Mesenchymal stem cell (in vitro differentiated cells and primary cell): ENCODE measurements around the gene ZCWPW1.

Source experiments
- DNase-seq: peaks from one replicate; pipeline ENCODE4 v3.0.0-alpha.2; 2013
- H2AFZ ChIP-seq: one replicate; pipeline ENCODE4 v1.6.1; 2013; ENCODE audit warnings: low read depth, mild to moderate bottlenecking, control low read depth, inconsistent platforms, low read length, moderate library complexity
- H2AK5ac ChIP-seq: 2 replicates; pipeline ENCODE4 v1.6.1; 2013; ENCODE audit warnings: low read length, moderate library complexity, mild to moderate bottlenecking, inconsistent platforms; ENCODE audit not compliant: severe bottlenecking
- H2BK120ac ChIP-seq: one replicate; pipeline ENCODE4 v1.6.1; 2013; ENCODE audit warnings: low read depth, mild to moderate bottlenecking, inconsistent platforms, low read length, moderate library complexity
- H2BK12ac ChIP-seq, 2 experiments: one replicate each; pipeline ENCODE4 v1.6.1; 2013; ENCODE audit warnings: inconsistent platforms in 2 of 2, low read length in 2 of 2, mild to moderate bottlenecking in 2 of 2, moderate library complexity in 2 of 2, control low read depth in 1 of 2
- H2BK15ac ChIP-seq: one replicate; pipeline ENCODE4 v1.6.1; 2013; ENCODE audit warnings: mild to moderate bottlenecking, low read depth, inconsistent platforms; ENCODE audit not compliant: poor library complexity, severe bottlenecking
- H2BK5ac ChIP-seq: 2 replicates; pipeline ENCODE4 v1.6.1; 2013; ENCODE audit warnings: low read depth, mild to moderate bottlenecking, low read length, control low read depth, inconsistent platforms; ENCODE audit not compliant: poor library complexity, severe bottlenecking
- H3K14ac ChIP-seq, 2 experiments: one replicate each; pipeline ENCODE4 v1.6.1; 2013; ENCODE audit warnings: inconsistent platforms in 2 of 2, low read length in 2 of 2, control low read depth in 1 of 2, mild to moderate bottlenecking in 1 of 2, moderate library complexity in 1 of 2
- H3K18ac ChIP-seq, 2 experiments: one replicate each; pipeline ENCODE4 v1.6.1; 2013; ENCODE audit warnings: inconsistent platforms in 2 of 2, low read length in 2 of 2, control low read depth in 1 of 2, low read depth in 1 of 2, mild to moderate bottlenecking in 1 of 2
- H3K23ac ChIP-seq, 2 experiments: one replicate each; pipeline ENCODE4 v1.6.1; 2013; ENCODE audit warnings: inconsistent platforms in 2 of 2, low read length in 2 of 2, mild to moderate bottlenecking in 2 of 2, moderate library complexity in 2 of 2, control low read depth in 1 of 2
- H3K27ac ChIP-seq: 2 replicates; pipeline ENCODE4 v1.5.1; 2013; ENCODE audit warnings: mild to moderate bottlenecking, moderate library complexity, low read length, control low read depth, inconsistent platforms; ENCODE audit not compliant: poor library complexity, severe bottlenecking
- H3K27me3 ChIP-seq, 2 experiments: 2 replicates each; pipeline versions ENCODE4 v1.6.1 to v1.7.0; 2013; ENCODE audit warnings: low read length in 2 of 2, mild to moderate bottlenecking in 2 of 2, moderate library complexity in 2 of 2, control low read depth in 1 of 2, inconsistent platforms in 1 of 2; ENCODE audit not compliant: control insufficient read depth in 1 of 2, insufficient read depth in 1 of 2
- H3K36me3 ChIP-seq, 2 experiments: 2 replicates each; pipeline versions ENCODE4 v1.6.1 to v1.7.0; 2013; ENCODE audit warnings: low read length in 2 of 2, control low read depth in 1 of 2, inconsistent platforms in 1 of 2, low read depth in 1 of 2, mild to moderate bottlenecking in 1 of 2; ENCODE audit not compliant: insufficient read depth in 2 of 2, control insufficient read depth in 1 of 2
- H3K4ac ChIP-seq, 2 experiments: one replicate each; pipeline ENCODE4 v1.6.1; 2013; ENCODE audit warnings: inconsistent platforms in 2 of 2, low read length in 2 of 2, mild to moderate bottlenecking in 2 of 2, moderate library complexity in 2 of 2, control low read depth in 1 of 2, low read depth in 1 of 2
- H3K4me1 ChIP-seq: 2 replicates; pipeline ENCODE4 v1.6.1; 2013; ENCODE audit warnings: low read depth, low read length, control low read depth; ENCODE audit not compliant: control insufficient read depth, insufficient read depth
- H3K4me2 ChIP-seq: 2 replicates; pipeline ENCODE4 v1.6.1; 2013; ENCODE audit warnings: low read length, mild to moderate bottlenecking, inconsistent platforms; ENCODE audit not compliant: poor library complexity, severe bottlenecking
- H3K4me3 ChIP-seq, 2 experiments: 2 replicates each; pipeline versions ENCODE4 v1.5.1 to v1.7.0; 2013; ENCODE audit warnings: low read length in 2 of 2, mild to moderate bottlenecking in 2 of 2, control low read depth in 1 of 2, low read depth in 1 of 2; ENCODE audit not compliant: insufficient read depth in 1 of 2
- H3K79me1 ChIP-seq: replicated peaks from 2 replicates; pipeline ENCODE4 v1.6.1; 2013; ENCODE audit warnings: mild to moderate bottlenecking, control low read depth, low read length, inconsistent platforms; ENCODE audit not compliant: poor library complexity, severe bottlenecking
- H3K9ac ChIP-seq: 2 replicates; pipeline ENCODE4 v1.7.0; 2013; ENCODE audit warnings: mild to moderate bottlenecking, low read length, moderate library complexity
- H3K9me3 ChIP-seq: 2 replicates; pipeline ENCODE4 v1.7.0; 2013; ENCODE audit warnings: mild to moderate bottlenecking, low read length; ENCODE audit not compliant: control insufficient read depth
- H4K8ac ChIP-seq: one replicate; pipeline ENCODE4 v1.6.1; 2013; ENCODE audit warnings: inconsistent platforms, mild to moderate bottlenecking, low read length, moderate library complexity
- H4K91ac ChIP-seq: one replicate; pipeline ENCODE4 v1.6.1; 2013; ENCODE audit warnings: mild to moderate bottlenecking, low read length, inconsistent platforms
- WGBS: methylation state at CpG from one replicate; pipeline ENCODE4 v1.1.7; 2013; ENCODE audit warnings: mixed read lengths; 5-methylcytosine and 5-hydroxymethylcytosine counted together

Gene ZCWPW1

DNA sequence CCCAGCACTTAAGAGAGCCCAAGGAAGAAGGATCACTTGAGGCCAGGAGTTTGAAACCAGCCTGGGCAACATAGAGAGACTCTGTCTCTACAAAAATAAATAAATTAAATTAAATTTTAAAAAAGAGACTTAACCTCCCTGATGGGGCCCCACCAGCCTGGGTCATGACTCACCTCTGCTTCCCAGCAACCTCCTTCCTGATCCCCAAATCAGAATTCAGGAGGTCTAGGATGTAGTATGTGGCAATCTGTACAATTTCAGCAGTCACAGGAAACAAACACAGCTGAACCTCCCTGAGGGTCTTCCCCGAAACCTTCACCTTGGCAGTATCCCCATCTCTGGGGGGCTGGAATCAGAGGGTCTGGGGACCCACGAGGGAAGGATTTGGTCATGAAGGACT lies 17.5 kb upstream of the ZCWPW1 start:
- no peak overlapping the region for H3K18ac ChIP-seq
- no peaks in the 10 kb centered on the region for H3K79me1 ChIP-seq
- peaks cover 24% of the 10 kb centered on the region for H3K4me1 ChIP-seq
- H2BK15ac ChIP-seq = no peak overlapping the region
- H3K9me3 ChIP-seq = no peaks in the 10 kb centered on the region
- no peaks in the 10 kb centered on the region for H3K36me3 ChIP-seq
- no peak overlapping the region for H2BK5ac ChIP-seq
- H4K8ac ChIP-seq = no peak overlapping the region
- no peaks in the 10 kb centered on the region for H3K27me3 ChIP-seq
- H3K4me2 ChIP-seq = no peak overlapping the region
- H3K4ac ChIP-seq = no peak overlapping the region
- no peak overlapping the region for H3K27ac ChIP-seq
- WGBS = 85% methylated on average over 2 of the region's 2 CpGs
- no peak overlapping the region for H2AFZ ChIP-seq
- no peak for DNase-seq
- no peak overlapping the region for H3K23ac ChIP-seq
- peak overlapping the region; percentile 20 for H2AK5ac ChIP-seq
- peak overlapping the region in 1 of 2 experiments; percentile 26 for H3K4me3 ChIP-seq
- peak overlapping the region in 1 of 2 experiments; percentile 15 for H2BK12ac ChIP-seq
- H3K14ac ChIP-seq = no peak overlapping the region
- no peak overlapping the region for H4K91ac ChIP-seq
- H3K9ac ChIP-seq = peak overlapping the region; percentile 60
- no peak overlapping the region for H2BK120ac ChIP-seq

DNA sequence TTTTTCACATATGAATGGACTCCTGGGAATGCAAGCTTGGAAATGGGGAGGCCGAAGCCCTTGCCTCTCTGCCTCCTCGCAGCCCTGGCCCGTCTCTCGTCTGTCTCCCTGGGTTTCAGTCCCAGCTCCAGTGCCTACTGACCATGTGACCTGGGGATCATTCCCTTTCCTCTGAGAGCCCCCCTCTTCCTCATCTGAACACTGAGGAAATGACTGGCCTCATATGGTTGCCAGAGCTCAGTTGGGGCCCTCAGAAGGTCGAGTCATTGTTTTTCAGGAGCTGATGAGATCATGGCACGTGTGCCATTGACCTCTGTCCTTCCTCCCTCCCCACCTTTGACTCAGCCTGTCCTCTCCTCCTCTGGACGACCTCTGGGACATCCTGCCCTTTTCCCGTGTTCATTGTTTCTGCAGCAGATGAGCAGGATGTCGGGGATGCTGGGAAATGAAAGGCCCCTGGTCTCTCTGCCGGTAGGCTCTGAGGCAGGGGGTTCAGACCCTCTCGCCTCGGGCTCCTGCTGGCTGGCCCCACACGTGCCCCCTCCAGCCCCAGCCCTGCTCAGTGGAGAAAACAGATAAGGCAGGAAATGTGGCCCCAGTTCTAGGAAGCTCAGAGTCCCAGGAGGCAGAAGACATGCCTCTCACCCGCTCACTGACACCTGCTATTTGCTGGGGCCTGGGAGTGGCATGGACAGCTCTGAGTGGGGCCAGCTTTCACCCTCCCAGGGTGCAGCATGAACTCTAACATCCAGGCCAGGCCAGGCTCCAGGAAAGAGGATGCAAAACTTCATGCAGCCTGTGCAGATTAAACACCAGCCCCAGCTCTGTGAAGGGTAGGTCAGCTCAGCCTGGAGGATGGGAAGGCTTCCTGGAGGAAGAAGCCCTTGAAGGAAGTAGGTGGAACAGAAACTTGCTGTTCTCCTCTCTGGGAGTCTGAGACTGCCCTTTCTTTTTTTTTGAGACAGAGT lies 16.1 kb upstream of the ZCWPW1 start:
- H2AK5ac ChIP-seq = no peak overlapping the region
- no peak overlapping the region for H2BK5ac ChIP-seq
- peak overlapping the region in 1 of 2 experiments; percentile 42 for H3K4me3 ChIP-seq
- H3K9me3 ChIP-seq = no peaks in the 10 kb centered on the region
- H3K4me2 ChIP-seq = no peak overlapping the region
- peak overlapping the region in 1 of 2 experiments; percentile 85 for H3K18ac ChIP-seq
- no peak overlapping the region for H2BK120ac ChIP-seq
- peak overlapping the region; percentile 74 for H3K9ac ChIP-seq
- H2BK12ac ChIP-seq = peak overlapping the region in 1 of 2 experiments; percentile 89
- H3K4ac ChIP-seq = peak overlapping the region in 1 of 2 experiments; percentile 87
- H3K14ac ChIP-seq = peak overlapping the region in 1 of 2 experiments; percentile 61
- DNase-seq = peak; percentile 63
- H3K27me3 ChIP-seq = no peaks in the 10 kb centered on the region
- peak overlapping the region in 1 of 2 experiments; percentile 30 for H3K23ac ChIP-seq
- peak overlapping the region; percentile 47 for H4K8ac ChIP-seq
- H3K79me1 ChIP-seq = no peaks in the 10 kb centered on the region
- H2BK15ac ChIP-seq = peak overlapping the region; percentile 71
- peak overlapping the region; percentile 44 for H4K91ac ChIP-seq
- no peak overlapping the region for H3K27ac ChIP-seq
- peaks cover 16% of the 10 kb centered on the region for H3K4me1 ChIP-seq
- peak overlapping the region; percentile 82 for H2AFZ ChIP-seq
- WGBS = 34% methylated on average over 13 of the region's 14 CpGs
- H3K36me3 ChIP-seq = peaks cover 0 to 1% of the 10 kb centered on the region in 2 experiments

DNA sequence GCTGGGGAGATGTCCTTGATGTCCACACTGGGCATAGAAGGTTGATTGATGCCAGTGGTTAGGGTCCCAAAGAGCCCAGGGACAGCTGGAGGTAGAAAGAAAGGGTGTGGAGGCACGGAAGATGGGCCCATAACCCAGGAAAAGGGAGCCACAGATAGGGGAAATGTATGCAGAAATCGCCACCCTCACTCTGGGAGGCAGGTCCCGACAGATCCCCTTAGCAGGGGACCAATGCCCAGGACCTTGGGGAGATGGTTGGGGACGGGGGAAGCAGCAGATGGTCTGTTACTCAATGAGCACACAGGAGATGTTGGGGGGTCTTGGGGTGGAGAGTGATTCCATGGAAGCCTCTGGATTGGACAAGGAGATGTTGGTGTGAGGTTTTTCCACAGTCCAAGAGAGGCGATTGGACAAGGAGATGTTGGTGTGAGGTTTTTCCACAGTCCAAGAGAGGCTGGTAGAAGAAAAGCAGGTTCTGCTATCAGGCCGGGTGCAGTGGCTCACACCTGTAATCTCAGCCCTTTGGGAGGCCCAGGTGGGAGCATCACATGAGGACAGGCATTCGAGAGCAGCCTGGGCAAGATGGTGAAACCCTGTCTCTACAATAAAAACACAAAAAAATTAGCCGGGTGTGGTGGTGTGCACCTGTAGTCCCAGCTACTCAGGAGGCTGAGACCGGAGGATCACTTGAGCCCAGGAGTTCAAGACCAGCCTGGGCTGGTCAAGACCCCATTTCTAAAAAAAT lies 14.8 kb upstream of the ZCWPW1 start:
- peak overlapping the region in 1 of 2 experiments; percentile 94 for H2BK12ac ChIP-seq
- peaks cover 0 to 2% of the 10 kb centered on the region in 2 experiments for H3K36me3 ChIP-seq
- no peak for DNase-seq
- H3K4me2 ChIP-seq = no peak overlapping the region
- H3K4me3 ChIP-seq = no peak overlapping the region
- H3K4ac ChIP-seq = peak overlapping the region in 1 of 2 experiments; percentile 73
- H3K27me3 ChIP-seq = no peaks in the 10 kb centered on the region
- H2BK120ac ChIP-seq = no peak overlapping the region
- H3K4me1 ChIP-seq = peaks cover 16% of the 10 kb centered on the region
- H3K27ac ChIP-seq = no peak overlapping the region
- peak overlapping the region; percentile 47 for H4K8ac ChIP-seq
- H2AK5ac ChIP-seq = no peak overlapping the region
- H3K23ac ChIP-seq = no peak overlapping the region
- H4K91ac ChIP-seq = peak overlapping the region; percentile 48
- H2BK15ac ChIP-seq = peak overlapping the region; percentile 83
- H3K79me1 ChIP-seq = no peaks in the 10 kb centered on the region
- H3K18ac ChIP-seq = peak overlapping the region; percentile 46 to 54
- no peak overlapping the region for H2BK5ac ChIP-seq
- H3K9me3 ChIP-seq = no peaks in the 10 kb centered on the region
- peak overlapping the region; percentile 12 for H3K9ac ChIP-seq
- WGBS = 98% methylated on average over 9 of the region's 9 CpGs
- peak overlapping the region; percentile 64 for H2AFZ ChIP-seq
- peak overlapping the region in 1 of 2 experiments; percentile 59 for H3K14ac ChIP-seq
